ENCODE measurements around the gene SALL1. TPM values are rescaled to one million over a fixed set of nuclear protein-coding genes. Genes with fewer than 3 reads are reported as not detected.

The SALL1 gene
- total and polyA plus RNA-seq, 2 of the 4 experiments (the other 2 are of a cell fraction), result 0.90 to 5.2 TPM

GRCh38 chr16:51159865-51160264, 8.8 kb upstream of the SALL1 start:
- no peak for DNase-seq
- H3K14ac ChIP-seq (replicated peaks; ENCODE audit: low read depth, low read length), result no peak overlapping the region
- no peak overlapping the region for H4K91ac ChIP-seq (ENCODE audit: insufficient read depth, low read depth, low read length)
- peaks cover 16% of the 10 kb centered on the region for H3K4me1 ChIP-seq (ENCODE audit: control insufficient read depth, insufficient read depth, low read length)
- ChIA-PET CTCF (no interaction called here), POLR2A (ENCODE audit: unreplicated experiment) (interaction anchor here (0.6 kb wide), 1 partner anchor 284 kb away, joined by 5 read pairs; no protein-coding TSS in a partner anchor)
- H4K8ac ChIP-seq (ENCODE audit: low read depth in 2 of 2, low read length in 2 of 2), result no peak overlapping the region; a peak in 1 of 4 replicates
- H3K23ac ChIP-seq (ENCODE audit: low read depth, low read length), result no peak overlapping the region
- H4K5ac ChIP-seq (ENCODE audit: low read depth, low read length), result no peak overlapping the region
- ATAC-seq (ENCODE audit: low read depth), result no peak
- H2AK9ac ChIP-seq (replicated peaks; ENCODE audit: low read depth, low read length, poor library complexity), result no peak overlapping the region
- TF ChIP-seq POLR2A (IDR thresholded peaks at IDR 0.05; ENCODE audit: low read depth, low read length) (no peak), USF2 (IDR thresholded peaks at IDR 0.05; ENCODE audit: low read depth, low read length) (no peak), RAD21 (IDR thresholded peaks at IDR 0.05; ENCODE audit: low read length) (no peak), CTCF (conservative IDR thresholded peaks at IDR 0.05; ENCODE audit: low read depth, low read length) (no peak), RFX5 (IDR thresholded peaks at IDR 0.05; ENCODE audit: low read depth, low read length) (no peak), FOS (IDR thresholded peaks at IDR 0.05; ENCODE audit: low read depth, low read length) (no peak), MAFK (IDR thresholded peaks at IDR 0.05; ENCODE audit: low read depth, low read length) (no peak), RCOR1 (IDR thresholded peaks at IDR 0.05; ENCODE audit: insufficient replicate concordance, low read length) (no peak), ELK1 (IDR thresholded peaks at IDR 0.05; ENCODE audit: borderline replicate concordance, low read depth, low read length) (no peak), BHLHE40 (IDR thresholded peaks at IDR 0.05; ENCODE audit: low read depth, low read length) (no peak), CEBPB (IDR thresholded peaks at IDR 0.05; ENCODE audit: low read depth, low read length) (no peak), SMC3 (IDR thresholded peaks at IDR 0.05; ENCODE audit: low read depth, low read length) (no peak), MXI1 (IDR thresholded peaks at IDR 0.05; ENCODE audit: borderline replicate concordance, low read depth, low read length) (no peak), MAZ (IDR thresholded peaks at IDR 0.05; ENCODE audit: borderline replicate concordance, low read depth, low read length) (no peak), CHD1 (IDR thresholded peaks at IDR 0.05; ENCODE audit: low read depth, low read length) (no peak), NFE2L2 (IDR thresholded peaks at IDR 0.05; ENCODE audit: low read depth, low read length) (no peak)
- H2BK15ac ChIP-seq (ENCODE audit: low read depth, low read length), result no peak overlapping the region
- WGBS, 2 experiments (ENCODE audit: extremely low coverage in 2 of 2, insufficient read length in 1 of 2), result no CpG with 5 or more reads among the region's 6 CpGs
- no peak overlapping the region for H2BK20ac ChIP-seq (ENCODE audit: low read depth, low read length)
- H3K18ac ChIP-seq (ENCODE audit: low read depth, low read length), result no peak overlapping the region
- no peak overlapping the region for H3K4me3 ChIP-seq (ENCODE audit: insufficient read depth, low read depth, low read length)
- H2BK120ac ChIP-seq (ENCODE audit: low read depth, low read length), result no peak overlapping the region
- peaks cover 2% of the 10 kb centered on the region; the same call in 1 of the 2 replicates for H3K27me3 ChIP-seq (ENCODE audit: control insufficient read depth, insufficient read depth, low read length)
- peaks cover 12% of the 10 kb centered on the region for H3K9me1 ChIP-seq (ENCODE audit: insufficient read depth, low read length)
- no TSS peak for BruUV-seq (replicated peaks)
- H2BK5ac ChIP-seq (ENCODE audit: low read depth, low read length, poor library complexity, severe bottlenecking), result no peak overlapping the region
- dilution Hi-C loops (cut with HindIII; ENCODE audit: low sequenced_read_pairs, unreplicated experiment) (no loop called here), intact Hi-C loops (cut with micrococcal nuclease) (loop anchor here (10.0 kb wide), 2 partner anchors 165 to 235 kb away; no protein-coding TSS in a partner anchor), in situ Hi-C loops (cut with MboI; ENCODE audit: low sequenced_read_pairs) (no loop called here)
- no peak overlapping the region for H3K27ac ChIP-seq (ENCODE audit: insufficient read depth, low read length)
- no peaks in the 10 kb centered on the region for H3K36me3 ChIP-seq (ENCODE audit: control insufficient read depth, insufficient read depth, low read length)
- no peak overlapping the region for H2AFZ ChIP-seq (replicated peaks; ENCODE audit: low read length, poor library complexity)
- no peak overlapping the region for H3K4me2 ChIP-seq (ENCODE audit: low read depth, low read length)
- no peak overlapping the region for H3K56ac ChIP-seq (ENCODE audit: extremely low read depth, insufficient read depth, low read length)
- H2AK5ac ChIP-seq (ENCODE audit: low read depth, low read length), result no peak overlapping the region
- H3K9me3 ChIP-seq (ENCODE audit: control insufficient read depth, insufficient read depth, low read length), result no peaks in the 10 kb centered on the region
- H4K20me1 ChIP-seq (ENCODE audit: insufficient read depth, low read length), result no peaks in the 10 kb centered on the region
- H3K4ac ChIP-seq (ENCODE audit: low read depth, low read length), result no peak overlapping the region
- H3K79me1 ChIP-seq (ENCODE audit: low read depth in 1 of 2, low read length in 2 of 2), result peaks cover 20 to 45% of the 10 kb centered on the region in 2 experiments
- no peak overlapping the region for H3K9ac ChIP-seq (ENCODE audit: low read depth, low read length)
